HG03045 (cell line): ENCODE data around the gene TPD52L1.

Experiments used
- ATAC-seq: cut with Tn5 transposase; IDR thresholded peaks from one replicate; pipeline ENCODE4 v1.9.1; 2021; ENCODE audit warnings: mild to moderate bottlenecking, moderate library complexity; ENCODE audit not compliant: unreplicated experiment

Gene TPD52L1

DNA sequence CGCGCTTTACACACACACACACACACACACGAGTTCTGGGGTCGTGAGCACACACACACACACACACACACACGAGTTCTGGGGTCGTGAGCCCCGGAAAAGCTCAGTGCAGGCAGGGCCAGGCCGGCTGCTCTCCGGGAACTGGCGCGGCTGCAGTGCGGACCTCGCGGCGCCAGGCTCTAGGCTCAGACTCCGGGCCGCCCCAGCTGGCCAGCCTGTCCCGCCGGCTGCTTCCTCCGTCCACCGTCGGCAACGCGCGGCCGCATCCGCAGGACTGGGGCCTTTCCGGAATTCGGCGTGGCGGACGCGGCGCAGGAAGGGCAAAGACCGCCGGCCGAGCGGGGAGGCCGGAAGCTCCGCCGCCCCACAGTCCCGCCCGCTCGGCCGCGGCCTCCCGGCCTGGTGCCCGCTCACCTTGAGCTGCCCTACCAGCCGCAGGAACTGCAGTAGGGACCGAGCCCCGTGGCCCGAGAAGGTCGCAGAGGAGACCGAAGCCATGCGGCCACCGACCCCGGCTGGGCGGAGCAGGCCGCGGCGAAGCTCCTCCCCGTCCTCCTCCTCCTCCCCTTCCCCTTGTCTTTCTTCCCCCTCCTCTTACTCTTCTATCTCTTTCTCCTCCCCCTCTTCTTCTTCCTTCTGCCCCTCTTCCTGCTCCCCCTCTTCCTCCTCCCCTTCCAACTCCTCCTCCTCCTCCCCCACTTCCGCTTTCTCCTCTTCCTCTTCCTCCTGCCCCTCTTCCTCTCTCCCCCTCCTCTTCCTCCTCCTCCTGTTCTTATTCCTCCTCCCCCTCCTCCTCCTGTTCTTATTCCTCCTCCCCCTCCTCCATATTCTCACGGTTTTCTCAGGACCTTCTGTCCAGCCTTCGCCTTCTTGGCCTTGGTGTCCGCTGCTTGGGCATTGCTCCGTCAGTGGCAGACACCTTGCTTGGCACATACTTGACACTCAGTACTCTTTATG, 148.1 kb downstream of the TPD52L1 start, which contains the start of gene HDDC2:
TSS of gene HDDC2 (minus strand) at position 533 of the 957 bp plus-strand sequence. CDS start at position 498, 35 bp downstream.
- ATAC-seq: peak; percentile 91

DNA sequence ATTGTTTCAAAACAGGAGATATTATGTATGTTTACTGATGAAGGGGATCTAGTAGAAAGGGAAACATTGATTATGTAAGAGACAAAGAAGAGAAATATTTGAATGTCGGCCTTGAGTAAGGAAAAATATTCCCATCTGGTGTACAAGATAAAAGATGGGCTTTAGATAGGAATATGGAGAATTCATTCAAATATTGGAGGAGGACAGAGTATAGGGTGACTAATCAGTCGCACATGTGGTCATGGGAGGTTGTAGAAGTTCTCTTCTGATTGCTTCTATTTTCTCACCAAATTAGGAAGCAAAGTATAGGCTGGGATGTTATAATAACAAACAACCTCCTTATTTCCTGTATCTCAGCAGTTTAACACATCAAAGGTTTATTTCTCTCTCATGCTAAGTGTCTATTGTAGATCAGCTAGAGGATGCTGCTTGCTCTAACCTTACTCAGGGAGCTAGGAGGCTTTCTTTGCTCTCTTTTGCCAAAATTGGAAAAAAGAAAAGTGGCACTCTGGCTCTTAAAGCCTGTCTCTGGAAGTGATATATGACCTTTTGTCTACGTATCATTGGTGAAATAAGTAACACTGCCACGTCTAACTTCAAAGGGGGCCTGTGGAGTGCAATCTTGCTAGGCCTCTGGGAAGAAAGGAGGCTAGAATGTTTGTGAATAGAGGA, 149.4 kb downstream of the TPD52L1 start:
- ATAC-seq: no peak

- no peak for ATAC-seq
Observed at GRCh38 chr6:125303512-125303854, 149.9 kb downstream of the TPD52L1 start.

DNA sequence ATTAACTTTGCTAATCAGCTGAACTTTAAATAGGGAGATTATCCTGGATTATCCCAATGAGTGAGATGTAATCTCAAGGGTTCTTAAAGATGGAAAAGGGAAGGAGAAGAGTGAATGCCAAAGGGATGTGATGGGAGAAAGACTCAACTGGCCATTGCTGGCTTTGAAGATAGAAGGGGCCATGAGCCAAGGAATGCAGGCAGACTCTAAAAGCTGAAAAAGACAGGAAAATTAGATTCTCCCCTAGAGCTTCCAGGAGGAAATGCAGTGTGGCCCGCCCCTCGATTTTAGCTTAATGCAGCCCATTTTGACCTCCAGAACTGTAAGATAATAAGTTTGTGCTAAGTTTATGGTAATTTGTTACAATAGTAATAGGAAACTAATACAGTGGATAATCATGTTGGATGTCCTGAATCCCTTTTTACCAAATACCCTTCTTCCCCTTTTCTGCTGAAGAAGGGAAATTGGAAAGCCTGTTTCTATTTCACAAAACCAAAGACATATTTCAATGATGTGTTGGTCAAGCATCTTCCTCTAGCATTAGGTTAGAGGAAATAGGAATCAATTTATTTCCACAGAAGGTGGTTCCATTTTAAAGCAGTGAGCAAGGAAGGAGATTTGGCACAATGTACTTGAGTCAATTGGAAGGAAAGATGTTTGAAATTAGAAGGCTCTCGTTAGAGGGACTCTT, 151.5 kb downstream of the TPD52L1 start:
- ATAC-seq: no peak

GRCh38 chr6:125306756-125307149, 153.2 kb downstream of the TPD52L1 start:
- no peak for ATAC-seq

DNA sequence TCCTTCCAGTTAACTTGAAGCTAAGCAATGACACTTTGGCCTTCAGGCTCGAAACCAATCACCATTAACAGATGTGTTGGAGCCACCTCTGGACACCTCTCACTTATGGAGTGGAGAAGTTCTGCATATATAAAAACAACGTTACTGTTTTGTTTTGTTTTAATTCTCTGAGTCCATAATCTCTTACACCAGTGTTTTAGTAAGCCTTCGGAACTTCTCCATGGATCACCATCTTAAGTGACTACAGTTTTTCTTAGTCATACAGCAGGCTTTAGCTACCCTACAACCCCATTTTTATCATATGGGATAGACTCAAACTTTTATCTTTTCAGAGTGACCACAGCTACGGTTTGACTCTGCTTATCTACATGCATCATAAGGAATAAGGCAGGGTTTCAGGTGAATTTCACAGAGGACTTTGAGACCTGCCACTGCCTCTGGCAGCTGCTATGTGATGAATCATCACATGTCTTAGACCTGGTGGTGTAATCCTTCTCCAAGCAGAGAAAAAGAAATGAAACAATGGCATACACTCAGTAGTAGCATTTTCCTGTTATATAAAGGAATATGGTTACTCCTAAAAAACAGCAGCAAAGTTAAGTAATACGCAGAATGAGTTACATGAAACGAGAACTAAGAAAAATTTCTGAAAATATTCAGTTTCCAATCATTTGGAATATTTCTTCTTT, 153.7 kb downstream of the TPD52L1 start:
- no peak for ATAC-seq

GRCh38 chr6:125307964-125308615, 154.5 kb downstream of the TPD52L1 start:
- no peak for ATAC-seq

DNA sequence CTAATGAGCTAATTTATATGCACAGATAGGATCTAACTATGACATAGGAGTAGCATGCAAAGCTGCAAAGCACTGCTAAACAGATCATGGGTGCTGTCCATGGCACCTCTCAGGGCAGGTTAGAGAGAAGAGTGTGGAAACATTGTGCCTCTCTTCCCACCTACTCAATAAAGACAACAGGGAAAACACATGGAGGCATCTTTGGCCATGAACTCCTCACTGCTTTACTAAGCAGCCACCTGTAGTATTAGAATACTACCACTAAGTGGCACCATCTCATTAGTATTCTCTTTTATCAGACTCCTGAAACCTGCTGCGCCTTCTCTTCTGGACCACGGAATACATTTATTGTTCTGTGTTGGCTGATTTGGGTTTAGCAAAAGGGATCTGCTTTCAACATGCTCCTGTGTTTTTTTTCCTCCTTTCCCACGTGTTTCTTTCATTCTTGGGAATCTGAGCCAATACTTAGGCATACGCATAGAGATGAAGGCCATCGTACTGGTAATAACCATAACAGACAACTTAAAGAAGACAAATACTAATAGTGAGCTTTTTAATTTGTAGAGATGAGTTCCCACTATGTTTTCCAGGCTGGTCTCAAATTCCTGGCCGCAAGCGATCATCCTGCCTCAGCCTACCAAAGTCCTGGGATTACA, 157.5 kb downstream of the TPD52L1 start:
- peak; percentile 84 for ATAC-seq

- ATAC-seq: no peak
Observed at GRCh38 chr6:125312478-125312877, 158.9 kb downstream of the TPD52L1 start.

- ATAC-seq: no peak
Observed at GRCh38 chr6:125312950-125313349, 159.4 kb downstream of the TPD52L1 start.
